ENCODE results near the gene ZSCAN23.
A peak's percentile ranks its signal among the peaks of the same experiment; 100 is the strongest.
"Not testable (repeated sequence)": the region's sequence is repeated elsewhere in the genome, so short reads cannot be mapped to it uniquely, and the experiment has no call there.

Gene ZSCAN23

GRCh38 chr6:28468056-28468455, 24.8 kb upstream of the ZSCAN23 start:
- no peaks in the 10 kb centered on the region for H3K36me3 ChIP-seq (replicated peaks)
- no peak overlapping the region for H3K4me3 ChIP-seq
- H3K27me3 ChIP-seq (ENCODE audit: low read depth): peaks cover 8% of the 10 kb centered on the region; the same call in 1 of the 2 replicates
- DNase-seq (ENCODE audit: low spot score in 2 of 2): no peak
- in situ Hi-C loops (cut with MboI; ENCODE audit: low sequenced_read_pairs): no loop called here
- H3K4me1 ChIP-seq: no peaks in the 10 kb centered on the region
- H3K9me3 ChIP-seq: no peaks in the 10 kb centered on the region

- no peak overlapping the region for H3K4me3 ChIP-seq
- in situ Hi-C loops (cut with MboI; ENCODE audit: low sequenced_read_pairs): no loop called here
- peaks cover 30% of the 10 kb centered on the region for H3K27me3 ChIP-seq (ENCODE audit: low read depth)
- DNase-seq (ENCODE audit: low spot score in 2 of 2): no peak
- no peaks in the 10 kb centered on the region for H3K9me3 ChIP-seq
- H3K4me1 ChIP-seq: no peaks in the 10 kb centered on the region
- H3K36me3 ChIP-seq (replicated peaks): no peaks in the 10 kb centered on the region
Observed at GRCh38 chr6:28462401-28462800, 19.1 kb upstream of the ZSCAN23 start.

DNA sequence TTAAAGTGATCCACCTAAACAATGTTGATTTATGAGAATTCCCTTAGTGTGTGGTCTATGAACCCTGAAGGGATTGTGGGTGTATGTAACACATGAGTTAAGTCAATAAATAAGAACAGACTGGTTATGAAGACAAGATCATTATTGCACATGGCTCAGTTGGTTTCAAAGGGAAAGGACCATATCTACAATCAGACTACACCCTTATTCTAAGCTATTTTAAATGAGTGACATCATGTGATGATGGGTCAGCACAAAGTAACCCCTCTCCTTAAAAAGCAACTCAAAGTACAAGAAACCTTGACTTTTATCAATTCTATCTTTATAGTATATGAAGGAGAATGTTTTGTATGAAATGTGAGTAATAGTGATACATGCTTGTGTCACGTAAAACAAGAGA, 15.3 kb upstream of the ZSCAN23 start:
- in situ Hi-C loops (cut with MboI; ENCODE audit: low sequenced_read_pairs): no loop called here
- no peaks in the 10 kb centered on the region for H3K36me3 ChIP-seq (replicated peaks)
- DNase-seq (ENCODE audit: low spot score in 2 of 2): no peak
- H3K27me3 ChIP-seq (ENCODE audit: low read depth): peaks cover 29% of the 10 kb centered on the region
- no peaks in the 10 kb centered on the region for H3K4me1 ChIP-seq
- H3K4me3 ChIP-seq: no peak overlapping the region
- no peaks in the 10 kb centered on the region for H3K9me3 ChIP-seq

DNA sequence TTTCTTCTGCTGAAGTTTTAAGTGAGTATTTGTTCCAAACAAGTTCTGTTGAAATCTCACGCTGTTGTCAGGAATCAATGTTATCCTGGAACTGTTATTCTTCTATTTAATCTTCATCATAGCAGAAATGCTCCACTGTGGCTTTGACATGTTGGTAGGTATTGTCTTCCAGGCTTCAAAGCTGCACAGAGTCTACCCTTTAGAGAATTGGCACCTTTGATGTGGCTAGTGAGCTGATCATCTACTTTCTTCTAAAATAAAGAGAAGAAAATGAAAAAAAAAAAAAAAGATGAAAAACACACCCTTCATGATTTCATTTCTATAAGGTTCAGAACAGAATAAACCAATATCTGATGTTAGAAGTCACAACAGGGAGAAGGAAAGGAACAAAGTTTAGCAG, 5.8 kb upstream of the ZSCAN23 start:
- Histone ChIP-seq H3K4me3 (no peak overlapping the region), H3K4me1 (peaks cover 10% of the 10 kb centered on the region), H3K36me3 (replicated peaks) (no peaks in the 10 kb centered on the region; the same call in 1 of the 2 replicates), H3K27me3 (ENCODE audit: low read depth) (peaks cover 3% of the 10 kb centered on the region; the same call in 1 of the 2 replicates), H3K9me3 (no peaks in the 10 kb centered on the region)
- no peak for DNase-seq (ENCODE audit: low spot score in 2 of 2)
- in situ Hi-C loops (cut with MboI; ENCODE audit: low sequenced_read_pairs): no loop called here

DNA sequence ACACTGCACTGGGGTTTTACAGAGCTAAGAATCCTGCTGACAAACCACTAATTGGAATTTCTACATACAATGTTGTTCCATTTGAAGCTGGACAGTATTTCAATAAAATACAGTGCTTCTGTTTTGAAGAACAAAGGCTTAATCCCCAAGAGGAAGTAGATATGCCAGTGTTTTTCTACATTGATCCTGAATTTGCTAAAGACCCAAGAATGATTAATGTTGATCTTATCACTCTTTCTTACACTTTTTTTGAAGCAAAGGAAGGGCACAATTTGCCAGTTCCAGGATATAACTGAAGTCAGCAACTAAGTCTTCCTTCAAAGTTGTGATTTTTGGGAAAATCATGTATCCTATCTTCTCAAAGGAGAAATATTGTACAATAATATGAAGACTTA, 4.2 kb upstream of the ZSCAN23 start:
- H3K9me3 ChIP-seq; DNase-seq (ENCODE audit: low spot score in 2 of 2); H3K27me3 ChIP-seq (ENCODE audit: low read depth); H3K36me3 ChIP-seq (replicated peaks); in situ Hi-C loops (cut with MboI; ENCODE audit: low sequenced_read_pairs): not testable (repeated sequence)
- Histone ChIP-seq H3K4me3 (peak overlapping the region; percentile 33), H3K4me1 (peaks cover 16% of the 10 kb centered on the region)

GRCh38 chr6:28446818-28447511, 3.7 kb upstream of the ZSCAN23 start:
- Histone ChIP-seq H3K4me1 (peaks cover 19% of the 10 kb centered on the region), H3K4me3 (peak overlapping the region; percentile 33), H3K36me3 (replicated peaks) (no peaks in the 10 kb centered on the region; the same call in 1 of the 2 replicates), H3K27me3 (ENCODE audit: low read depth) (no peaks in the 10 kb centered on the region), H3K9me3 (no peaks in the 10 kb centered on the region)
- DNase-seq (ENCODE audit: low spot score in 2 of 2): peak in 1 of 2 experiments; percentile 50
- in situ Hi-C loops (cut with MboI; ENCODE audit: low sequenced_read_pairs): no loop called here

DNA sequence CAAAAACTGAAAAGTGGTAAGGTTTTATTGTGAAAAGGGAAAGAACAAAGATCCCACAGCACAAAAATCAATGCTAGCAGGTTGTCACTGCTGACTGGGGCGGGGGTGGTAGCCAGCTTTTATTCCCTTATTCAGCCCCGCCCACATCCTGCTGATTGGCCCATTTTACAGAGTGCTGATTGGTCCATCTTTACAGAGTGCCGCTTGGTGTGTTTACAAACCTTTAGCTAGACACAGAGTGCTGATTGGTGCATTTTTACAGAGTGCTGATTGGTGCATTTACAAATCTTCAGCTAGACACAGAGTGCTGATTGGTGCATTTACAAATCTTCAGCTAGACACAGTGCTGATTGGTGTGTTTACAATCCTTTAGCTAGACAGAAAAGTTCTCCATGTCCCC, 1.5 kb upstream of the ZSCAN23 start:
- H3K9me3 ChIP-seq; H3K4me3 ChIP-seq; H3K27me3 ChIP-seq (ENCODE audit: low read depth); H3K36me3 ChIP-seq (replicated peaks); in situ Hi-C loops (cut with MboI; ENCODE audit: low sequenced_read_pairs): not testable (repeated sequence)
- peaks cover 19% of the 10 kb centered on the region for H3K4me1 ChIP-seq
- DNase-seq (ENCODE audit: low spot score in 2 of 2): peak in 1 of 2 experiments; percentile 28

- in situ Hi-C loops (cut with MboI; ENCODE audit: low sequenced_read_pairs): no loop called here
- no peaks in the 10 kb centered on the region for H3K9me3 ChIP-seq
- peaks cover 18% of the 10 kb centered on the region for H3K4me1 ChIP-seq
- no peaks in the 10 kb centered on the region; the same call in 1 of the 2 replicates for H3K36me3 ChIP-seq (replicated peaks)
- H3K4me3 ChIP-seq: peak overlapping the region; percentile 67
- peak in 1 of 2 experiments; percentile 18 for DNase-seq (ENCODE audit: low spot score in 2 of 2)
- H3K27me3 ChIP-seq (ENCODE audit: low read depth): no peaks in the 10 kb centered on the region
Observed at GRCh38 chr6:28442586-28442985, 705 bp downstream of the ZSCAN23 start.

GRCh38 chr6:28436404-28436803, 6.9 kb downstream of the ZSCAN23 start:
- Histone ChIP-seq H3K4me3 (no peak overlapping the region), H3K4me1 (no peaks in the 10 kb centered on the region), H3K9me3 (no peaks in the 10 kb centered on the region), H3K36me3 (replicated peaks) (no peaks in the 10 kb centered on the region), H3K27me3 (ENCODE audit: low read depth) (no peaks in the 10 kb centered on the region)
- in situ Hi-C loops (cut with MboI; ENCODE audit: low sequenced_read_pairs): no loop called here
- DNase-seq (ENCODE audit: low spot score in 2 of 2): no peak

DNA sequence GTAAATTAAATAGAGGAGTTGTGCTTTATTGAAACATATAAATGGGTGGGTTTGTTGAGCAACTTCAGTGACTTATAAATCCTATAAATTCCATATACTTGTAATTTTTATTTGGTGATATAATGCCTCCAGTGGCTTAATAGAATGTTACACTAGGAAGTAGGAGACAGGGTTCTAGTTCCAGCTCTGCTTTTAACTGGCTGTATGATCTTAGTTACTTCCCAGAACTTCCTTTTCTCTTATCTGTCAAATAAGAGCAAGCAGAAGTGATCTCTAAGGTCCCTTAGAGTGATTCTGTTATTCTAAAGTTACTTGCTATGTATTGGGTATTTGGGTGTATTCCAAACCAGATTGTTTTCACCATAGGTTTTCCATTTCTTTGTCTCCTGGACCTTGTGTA, 10.2 kb downstream of the ZSCAN23 start:
- Histone ChIP-seq H3K36me3 (replicated peaks) (no peaks in the 10 kb centered on the region), H3K4me1 (no peaks in the 10 kb centered on the region), H3K9me3 (no peaks in the 10 kb centered on the region), H3K27me3 (ENCODE audit: low read depth) (no peaks in the 10 kb centered on the region), H3K4me3 (no peak overlapping the region)
- in situ Hi-C loops (cut with MboI; ENCODE audit: low sequenced_read_pairs): no loop called here
- no peak for DNase-seq (ENCODE audit: low spot score in 2 of 2)

DNA sequence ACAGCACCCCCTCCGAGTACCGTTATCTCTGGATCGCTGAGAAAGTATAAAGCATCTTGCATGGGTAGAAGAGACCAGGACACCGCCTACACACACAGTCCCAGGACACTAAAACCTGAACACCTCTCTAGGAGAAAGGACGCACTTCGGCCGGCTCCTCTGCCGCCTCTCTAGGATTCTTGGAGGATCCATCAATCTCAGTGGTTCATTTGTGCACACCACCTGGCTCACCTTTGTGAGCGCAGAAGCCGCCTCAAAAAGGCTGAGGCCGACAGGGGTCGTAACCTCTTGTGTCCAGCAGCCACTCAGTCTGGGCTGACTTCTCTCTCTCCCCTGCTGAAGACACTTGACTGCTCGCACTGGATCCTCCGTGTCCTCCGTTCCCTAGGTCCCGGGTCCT, 13.5 kb downstream of the ZSCAN23 start:
- Histone ChIP-seq H3K4me3 (no peak overlapping the region), H3K36me3 (replicated peaks) (no peaks in the 10 kb centered on the region), H3K27me3 (ENCODE audit: low read depth) (no peaks in the 10 kb centered on the region), H3K9me3 (no peaks in the 10 kb centered on the region), H3K4me1 (no peaks in the 10 kb centered on the region)
- in situ Hi-C loops (cut with MboI; ENCODE audit: low sequenced_read_pairs): no loop called here
- no peak for DNase-seq (ENCODE audit: low spot score in 2 of 2)

DNA sequence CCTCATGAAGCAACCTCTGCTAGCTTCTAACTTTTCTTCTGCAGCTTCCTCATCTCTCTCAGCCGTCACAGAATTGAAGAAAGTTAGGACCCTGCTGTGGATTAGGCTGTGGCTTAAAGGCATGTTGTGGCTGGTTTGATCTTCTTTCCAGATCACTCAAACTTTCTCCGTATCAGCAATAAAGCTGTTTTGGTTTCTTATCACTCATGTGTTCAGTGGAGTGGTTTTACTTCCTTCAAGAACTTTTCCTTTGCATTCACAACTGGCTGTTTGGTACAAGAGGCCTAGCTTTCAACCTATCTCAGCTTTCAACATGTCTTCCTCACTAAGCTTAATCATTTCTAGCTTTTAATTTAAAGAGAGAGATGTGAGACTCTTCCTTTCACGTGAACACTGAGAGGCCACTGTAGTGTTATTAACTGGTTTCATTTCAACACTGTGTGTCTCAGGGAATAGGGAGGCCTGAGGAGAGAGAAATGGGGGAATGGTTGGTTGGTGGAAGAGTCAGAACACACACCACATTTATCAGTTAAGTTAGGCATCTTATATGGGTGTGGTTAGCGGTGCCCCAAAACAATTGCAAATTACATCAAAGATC, 17.2 kb downstream of the ZSCAN23 start:
- in situ Hi-C loops (cut with MboI; ENCODE audit: low sequenced_read_pairs): no loop called here
- Histone ChIP-seq H3K9me3 (no peaks in the 10 kb centered on the region), H3K36me3 (replicated peaks) (no peaks in the 10 kb centered on the region), H3K4me3 (no peak overlapping the region), H3K4me1 (no peaks in the 10 kb centered on the region), H3K27me3 (ENCODE audit: low read depth) (no peaks in the 10 kb centered on the region)
- DNase-seq (ENCODE audit: low spot score in 2 of 2): no peak

DNA sequence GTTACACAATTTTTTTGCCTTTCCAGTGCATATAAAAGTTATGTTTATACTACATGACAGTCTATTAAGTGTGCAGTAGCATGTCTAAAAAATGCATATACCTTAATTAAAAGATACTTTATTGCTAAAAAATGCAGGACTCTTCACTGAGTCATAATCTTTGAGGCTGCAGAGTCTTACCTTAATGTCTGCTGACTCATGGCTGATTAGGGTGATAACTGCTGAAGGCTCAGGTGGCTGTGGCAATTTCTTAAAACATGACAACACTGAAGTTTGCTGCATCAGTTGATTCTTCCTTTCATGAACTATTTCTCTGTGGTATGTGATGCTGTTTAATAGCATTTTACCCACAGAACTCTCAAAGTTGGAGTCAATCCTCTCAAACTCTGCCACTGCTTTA, 19.1 kb downstream of the ZSCAN23 start:
- Histone ChIP-seq H3K27me3 (ENCODE audit: low read depth) (no peaks in the 10 kb centered on the region), H3K36me3 (replicated peaks) (no peaks in the 10 kb centered on the region), H3K9me3 (no peaks in the 10 kb centered on the region), H3K4me1 (no peaks in the 10 kb centered on the region), H3K4me3 (no peak overlapping the region)
- in situ Hi-C loops (cut with MboI; ENCODE audit: low sequenced_read_pairs): no loop called here
- no peak for DNase-seq (ENCODE audit: low spot score in 2 of 2)

- no peaks in the 10 kb centered on the region for H3K4me1 ChIP-seq
- DNase-seq (ENCODE audit: low spot score in 2 of 2): no peak
- H3K36me3 ChIP-seq (replicated peaks): no peaks in the 10 kb centered on the region
- in situ Hi-C loops (cut with MboI; ENCODE audit: low sequenced_read_pairs): no loop called here
- no peak overlapping the region for H3K4me3 ChIP-seq
- no peaks in the 10 kb centered on the region for H3K27me3 ChIP-seq (ENCODE audit: low read depth)
- H3K9me3 ChIP-seq: no peaks in the 10 kb centered on the region
Observed at GRCh38 chr6:28423546-28423945, 19.7 kb downstream of the ZSCAN23 start.
